ENCODE results near the gene PIK3R1.
"Not testable (repeated sequence)": the region's sequence is repeated elsewhere in the genome, so short reads cannot be mapped to it uniquely, and the experiment has no call there.

PIK3R1 gene

DNA sequence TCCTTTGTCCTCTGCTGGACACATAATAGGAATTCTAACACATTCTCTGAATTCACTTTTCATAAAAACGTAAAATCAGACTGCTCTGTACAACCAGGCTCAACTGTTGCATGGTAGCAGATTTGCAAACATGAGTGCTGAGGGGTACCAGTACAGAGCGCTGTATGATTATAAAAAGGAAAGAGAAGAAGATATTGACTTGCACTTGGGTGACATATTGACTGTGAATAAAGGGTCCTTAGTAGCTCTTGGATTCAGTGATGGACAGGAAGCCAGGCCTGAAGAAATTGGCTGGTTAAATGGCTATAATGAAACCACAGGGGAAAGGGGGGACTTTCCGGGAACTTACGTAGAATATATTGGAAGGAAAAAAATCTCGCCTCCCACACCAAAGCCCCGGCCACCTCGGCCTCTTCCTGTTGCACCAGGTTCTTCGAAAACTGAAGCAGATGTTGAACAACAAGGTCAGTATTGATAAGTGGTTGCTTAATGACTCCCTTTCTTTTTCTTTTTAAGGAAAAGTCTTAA, 11.1 kb downstream of the PIK3R1 start:
- no peak for DNase-seq (ENCODE audit: low read depth)

DNA sequence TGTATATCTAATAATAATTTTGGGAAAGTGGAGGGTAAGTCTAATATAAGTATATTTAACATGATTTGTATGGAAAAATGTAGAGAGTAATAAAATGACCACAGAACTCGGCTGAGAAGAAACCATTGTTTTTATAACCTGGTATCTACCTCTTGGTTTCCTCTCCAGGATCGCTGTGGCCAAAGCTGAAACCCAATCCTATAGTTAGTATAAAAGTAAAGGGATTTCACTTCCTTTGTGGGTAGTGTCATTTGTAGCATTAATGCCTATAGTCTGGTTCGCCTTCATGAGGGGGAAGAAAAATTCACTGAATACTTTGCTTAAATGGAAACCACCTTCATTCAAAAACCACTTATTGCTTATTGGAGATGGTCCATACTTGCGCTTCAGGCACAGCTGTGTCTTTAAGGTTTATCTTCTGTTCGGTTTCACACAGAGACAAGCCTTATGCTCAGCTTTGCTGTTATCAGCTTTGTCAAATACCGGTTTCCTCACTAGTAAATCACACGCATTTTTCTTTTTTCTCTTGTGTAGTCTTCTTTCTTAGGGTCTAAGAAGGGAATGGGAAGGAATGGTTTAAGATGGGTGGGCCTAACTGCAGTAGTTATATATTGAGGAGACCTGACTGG, 12.1 kb downstream of the PIK3R1 start:
- no peak for DNase-seq (ENCODE audit: low read depth)

DNA sequence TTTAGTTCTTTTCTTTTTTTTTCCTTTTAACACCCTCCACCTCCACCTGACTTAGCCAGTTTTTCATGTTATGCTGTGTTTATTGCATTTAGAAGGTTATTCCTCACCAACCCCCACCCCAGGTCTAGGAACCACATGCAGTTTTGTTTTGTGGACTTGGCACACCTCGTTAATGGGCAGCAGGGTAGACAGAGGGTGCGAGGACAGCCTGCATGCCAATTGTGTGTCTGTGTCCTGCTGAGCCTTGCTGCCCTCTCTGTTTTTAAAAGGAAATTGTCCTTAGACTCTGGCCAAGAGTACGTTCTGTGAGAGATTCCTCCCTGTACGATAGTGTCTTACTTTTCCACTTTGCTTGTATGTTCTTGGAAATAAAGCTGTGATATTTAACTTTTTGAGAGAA, 13.9 kb downstream of the PIK3R1 start:
- DNase-seq (ENCODE audit: low read depth): no peak

DNA sequence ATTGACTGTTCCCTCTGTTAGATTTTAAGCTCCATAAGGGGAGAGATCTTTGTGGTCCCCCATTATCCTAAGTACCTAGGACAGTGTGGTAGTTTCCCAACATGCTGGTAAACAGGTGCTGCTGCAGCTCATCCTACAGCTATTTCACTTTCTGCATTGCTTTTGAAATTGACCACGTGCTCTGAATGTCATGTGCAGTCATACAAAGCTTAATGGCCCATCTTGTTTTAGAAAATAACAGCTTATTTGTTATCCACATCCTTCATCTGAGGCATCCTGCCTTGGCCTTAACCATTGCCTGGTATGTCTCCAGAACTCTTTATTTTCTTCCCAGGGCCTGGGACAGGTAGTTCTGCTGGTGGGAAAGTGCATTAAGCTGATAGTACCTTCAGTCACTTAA, 14.7 kb downstream of the PIK3R1 start:
- DNase-seq (ENCODE audit: low read depth): no peak

DNA sequence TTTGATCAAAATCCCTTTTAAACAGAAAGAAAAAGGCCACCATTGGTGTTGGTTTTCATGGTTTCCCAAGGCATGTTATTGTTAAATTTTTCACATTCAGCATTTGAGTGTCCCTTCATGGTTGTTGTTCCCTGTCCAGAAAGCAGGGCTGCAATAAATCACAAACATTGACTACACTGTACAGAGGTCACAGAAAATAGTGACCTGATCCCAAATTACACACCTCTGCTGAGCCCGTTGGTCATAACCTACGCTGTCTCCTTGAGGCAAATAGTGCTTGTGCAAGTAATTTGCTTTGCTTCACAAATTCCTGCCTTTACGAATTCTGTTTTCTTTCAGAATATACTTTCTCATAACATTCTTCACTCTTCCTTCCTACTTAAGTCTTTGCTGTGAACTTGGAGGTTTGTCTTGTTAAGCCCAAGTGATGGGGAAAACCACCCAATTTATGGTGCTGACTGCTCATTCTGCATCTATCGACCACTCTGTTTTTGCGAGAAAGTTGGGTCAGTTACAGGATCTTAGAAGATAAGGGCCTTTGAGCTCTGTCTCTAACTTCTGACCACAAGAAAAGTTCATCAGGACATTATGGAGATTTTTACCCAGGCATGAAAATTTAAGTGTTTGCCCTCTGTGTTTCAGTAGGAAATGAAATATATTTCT, 16.0 kb downstream of the PIK3R1 start:
- no peak for DNase-seq (ENCODE audit: low read depth)

DNA sequence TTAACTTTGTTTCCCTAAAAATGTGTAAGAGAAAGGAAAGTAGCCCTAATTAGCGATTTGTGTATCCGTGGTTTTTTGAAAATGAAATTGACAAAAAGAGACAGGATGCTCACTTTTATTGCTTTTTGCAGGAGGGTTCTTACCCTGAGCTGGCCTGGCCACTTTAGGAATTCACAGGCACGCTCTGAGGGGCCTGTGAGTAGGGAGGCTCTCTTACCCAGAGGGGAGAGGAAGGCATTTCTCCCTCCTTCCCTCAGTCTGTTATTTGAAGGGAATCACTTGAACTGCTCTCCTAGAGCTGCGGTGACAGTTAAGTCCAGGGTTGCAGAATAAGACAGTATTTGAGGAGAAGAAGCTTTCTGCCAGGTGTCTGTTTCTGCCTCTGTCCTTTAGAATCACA, 16.7 kb downstream of the PIK3R1 start:
- no peak for DNase-seq (ENCODE audit: low read depth)

DNA sequence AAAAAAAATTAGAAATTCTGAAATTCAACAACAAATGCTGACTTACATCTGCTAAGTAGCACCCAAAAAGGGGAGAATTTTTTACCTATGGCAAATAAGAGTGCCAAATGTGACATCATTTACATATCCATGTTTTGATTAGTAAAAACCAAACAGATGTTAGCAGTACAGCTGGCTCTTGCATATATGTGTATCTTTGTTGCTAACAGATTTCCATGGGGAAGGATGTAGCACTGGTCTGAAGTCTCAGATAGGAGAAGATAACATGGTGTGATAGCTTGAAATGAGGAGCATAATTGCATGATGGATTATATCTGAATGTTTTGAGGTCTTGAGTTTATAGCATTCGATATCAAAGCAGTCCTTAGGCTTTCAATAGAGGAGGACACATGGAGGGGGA, 17.5 kb downstream of the PIK3R1 start:
- DNase-seq (ENCODE audit: low read depth): no peak

DNA sequence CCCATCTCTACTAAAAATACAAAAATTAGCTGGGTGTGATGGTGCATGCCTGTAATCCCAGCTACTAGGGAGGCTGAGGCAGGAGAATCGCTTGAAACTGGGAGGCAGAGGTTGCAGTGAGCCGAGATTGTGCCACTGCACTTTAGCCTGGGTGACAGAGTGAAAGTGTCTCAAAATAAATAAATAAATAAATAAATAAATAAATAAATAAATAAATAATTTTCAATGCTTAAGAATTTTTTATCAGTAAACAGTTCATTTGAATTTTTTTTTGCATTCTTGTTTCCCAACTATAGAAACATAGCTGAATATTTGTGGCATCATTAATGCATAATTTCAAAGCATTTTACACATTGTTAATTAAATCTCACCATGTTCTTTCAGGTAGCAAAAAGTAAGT, 19.7 kb downstream of the PIK3R1 start:
- not testable (repeated sequence) for DNase-seq (ENCODE audit: low read depth)

DNA sequence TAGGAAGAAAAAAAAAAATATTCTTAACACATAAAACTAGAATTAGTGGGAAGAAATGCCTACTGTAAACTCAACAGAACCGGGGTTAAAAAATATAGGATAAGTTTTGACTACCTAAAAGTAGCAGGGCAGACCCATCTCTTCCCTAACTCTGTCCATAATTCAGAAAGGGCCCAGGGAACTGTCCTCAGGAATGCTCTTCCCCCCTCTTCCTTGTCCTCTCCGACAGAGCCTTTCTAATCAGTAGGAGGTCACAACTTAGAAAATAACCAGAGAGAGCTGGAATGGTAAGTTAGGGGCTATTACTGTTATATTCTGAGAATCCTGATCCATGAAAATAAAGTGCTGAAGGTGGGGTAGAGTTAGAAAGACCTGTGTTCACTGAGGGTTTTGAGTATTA, 22.2 kb downstream of the PIK3R1 start:
- no peak for DNase-seq (ENCODE audit: low read depth)

DNA sequence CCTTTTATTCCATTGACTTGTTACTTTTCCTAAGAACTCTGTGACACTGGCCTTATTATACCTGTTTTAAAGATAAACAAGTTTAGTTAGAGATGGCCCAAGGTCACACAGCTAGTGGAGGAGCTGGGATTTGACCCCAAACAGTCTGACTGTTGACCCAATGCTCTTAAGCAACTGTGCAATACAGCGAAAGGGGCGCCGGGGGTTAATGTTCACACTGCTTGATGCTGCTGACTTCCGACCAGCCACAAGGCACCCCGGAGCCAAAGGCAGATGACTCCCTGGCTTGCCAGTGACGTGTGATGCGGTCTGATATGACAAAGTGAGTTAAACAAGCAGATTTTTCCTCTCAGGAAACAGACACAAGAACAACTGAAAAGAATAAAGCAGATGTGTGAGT, 23.9 kb downstream of the PIK3R1 start:
- peak; percentile 89 for DNase-seq (ENCODE audit: low read depth)

DNA sequence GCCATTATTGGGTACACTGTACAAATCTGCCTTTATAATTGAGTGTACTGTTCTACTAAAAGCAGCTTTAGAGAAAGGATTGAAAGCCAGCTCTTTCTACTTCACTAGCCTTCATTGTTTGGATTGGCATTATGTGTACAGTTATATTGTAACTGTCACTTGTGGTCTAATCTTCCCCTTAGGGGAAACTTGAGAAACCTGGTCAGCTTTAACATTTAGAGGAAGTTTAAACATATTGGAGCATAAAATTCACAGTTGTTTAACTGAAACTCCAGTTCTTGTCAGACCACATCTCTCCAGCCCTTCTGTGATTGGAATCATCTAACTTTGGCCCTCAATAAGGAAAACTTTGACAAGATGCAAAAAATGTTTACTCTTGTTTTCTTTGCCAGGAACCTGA, 24.6 kb downstream of the PIK3R1 start:
- DNase-seq (ENCODE audit: low read depth): peak; percentile 48

DNA sequence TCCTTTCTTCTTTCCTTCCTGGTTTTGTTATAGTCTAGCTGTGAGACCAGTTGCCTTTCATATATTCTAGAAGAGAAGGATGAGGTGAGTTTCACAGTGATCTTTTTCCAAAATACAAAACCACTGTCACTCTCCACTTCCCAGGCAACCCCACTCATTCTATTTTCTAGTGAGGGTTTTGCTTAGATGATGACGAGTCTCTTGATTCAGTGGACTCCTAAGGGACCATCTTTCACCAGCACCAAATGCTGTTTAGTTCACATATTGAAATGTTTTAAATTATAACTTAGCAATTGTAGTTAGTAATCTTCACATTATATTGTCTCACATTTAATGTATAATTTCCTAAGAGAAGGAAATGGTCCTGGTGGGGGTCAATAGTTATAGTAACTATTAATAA, 25.2 kb downstream of the PIK3R1 start:
- no peak for DNase-seq (ENCODE audit: low read depth)

DNA sequence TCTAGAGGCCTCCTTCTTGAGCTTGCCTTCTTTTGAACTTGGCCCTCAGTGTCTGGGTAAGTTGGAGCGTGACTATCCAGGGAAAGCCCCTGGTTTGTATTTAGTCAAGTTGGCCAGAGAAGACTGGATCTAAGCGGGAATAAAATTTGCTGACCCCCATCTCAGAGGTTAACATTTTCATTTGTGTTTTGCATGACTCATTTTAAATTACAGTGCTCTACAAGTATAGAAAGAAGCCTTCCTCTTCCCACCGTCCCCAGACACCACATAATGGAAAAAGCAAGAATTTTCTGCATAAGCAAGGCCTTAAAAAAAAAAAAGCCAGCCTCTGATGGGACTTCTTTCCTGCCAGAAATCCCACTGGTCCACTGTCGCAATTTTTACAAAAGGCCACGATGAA, 27.2 kb downstream of the PIK3R1 start:
- peak; percentile 82 for DNase-seq (ENCODE audit: low read depth)

DNA sequence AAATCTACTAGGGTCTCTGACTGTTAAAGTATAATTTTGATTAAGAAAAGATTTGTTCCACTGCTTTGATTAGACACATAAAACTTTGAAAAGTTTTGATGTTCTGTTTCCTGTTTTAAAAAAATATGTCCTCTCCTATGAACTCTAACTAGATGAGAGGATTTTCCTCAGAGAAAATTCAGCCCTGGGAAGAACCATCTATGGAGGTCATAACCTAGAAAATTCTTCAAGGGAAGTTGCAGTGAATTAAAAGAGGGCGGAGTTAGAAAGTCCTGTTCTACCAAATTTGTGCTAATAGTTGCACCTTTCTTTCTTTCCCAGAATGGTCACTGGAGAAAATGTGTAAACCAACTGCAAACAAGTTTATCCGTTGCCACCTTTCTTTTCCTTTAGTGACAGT, 27.7 kb downstream of the PIK3R1 start:
- peak; percentile 48 for DNase-seq (ENCODE audit: low read depth)

DNA sequence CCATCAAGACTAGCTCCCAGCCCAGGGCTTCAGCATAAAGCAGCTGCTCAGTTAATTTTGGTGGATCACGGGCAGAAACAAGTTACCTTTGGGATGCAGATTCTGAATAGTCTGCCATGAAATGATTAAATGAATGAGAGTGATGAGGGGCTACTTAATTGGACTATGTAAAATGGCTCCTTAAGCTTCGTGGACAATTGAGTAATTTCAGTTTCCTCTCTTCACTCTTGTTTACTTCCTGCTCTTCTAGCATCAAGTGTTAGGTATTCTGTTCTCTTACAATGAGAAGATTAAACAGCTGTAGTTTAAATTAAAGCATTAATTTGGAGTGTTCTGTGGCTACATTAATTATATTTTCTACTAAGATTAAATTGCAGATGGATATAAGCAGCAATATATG, 28.1 kb downstream of the PIK3R1 start:
- DNase-seq (ENCODE audit: low read depth): no peak

DNA sequence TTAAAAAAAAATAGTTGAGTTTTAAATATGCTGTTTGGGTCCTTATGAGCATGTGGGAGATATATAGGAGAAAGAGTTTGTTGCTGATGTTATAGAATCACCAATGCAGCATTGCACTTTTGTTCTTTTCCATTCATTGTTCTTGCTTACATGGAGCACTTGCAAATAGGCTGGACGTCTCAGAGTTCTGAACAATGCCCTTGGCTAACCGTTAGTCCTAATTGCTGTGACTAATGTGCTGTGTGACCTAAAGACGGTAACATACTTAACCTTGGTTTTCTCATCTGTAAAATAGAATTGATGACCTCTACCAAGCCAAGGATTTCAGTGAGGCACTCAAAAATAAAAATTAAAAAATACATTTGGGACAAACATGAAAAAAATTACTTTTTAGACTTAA, 29.8 kb downstream of the PIK3R1 start:
- DNase-seq (ENCODE audit: low read depth): peak; percentile 73

DNA sequence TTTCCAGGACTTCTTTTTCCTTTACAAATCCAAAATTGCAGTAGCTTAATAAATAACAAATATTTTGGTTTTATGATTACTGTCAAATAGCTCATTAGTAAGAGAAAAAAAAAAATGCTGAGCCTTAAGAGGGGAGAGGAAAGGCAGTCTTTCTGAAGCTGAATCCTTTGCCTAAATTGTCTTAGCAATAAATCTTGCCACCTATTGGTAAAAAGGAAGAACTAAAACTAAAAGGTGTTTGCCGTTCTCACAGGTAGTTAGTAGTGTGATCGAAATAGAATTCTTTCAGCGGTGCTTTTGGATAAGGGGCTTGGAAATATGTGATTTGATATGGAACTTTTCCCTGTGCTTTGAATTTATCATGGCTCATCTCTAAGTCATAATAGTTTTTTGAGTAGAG, 31.2 kb downstream of the PIK3R1 start:
- DNase-seq (ENCODE audit: low read depth): no peak

DNA sequence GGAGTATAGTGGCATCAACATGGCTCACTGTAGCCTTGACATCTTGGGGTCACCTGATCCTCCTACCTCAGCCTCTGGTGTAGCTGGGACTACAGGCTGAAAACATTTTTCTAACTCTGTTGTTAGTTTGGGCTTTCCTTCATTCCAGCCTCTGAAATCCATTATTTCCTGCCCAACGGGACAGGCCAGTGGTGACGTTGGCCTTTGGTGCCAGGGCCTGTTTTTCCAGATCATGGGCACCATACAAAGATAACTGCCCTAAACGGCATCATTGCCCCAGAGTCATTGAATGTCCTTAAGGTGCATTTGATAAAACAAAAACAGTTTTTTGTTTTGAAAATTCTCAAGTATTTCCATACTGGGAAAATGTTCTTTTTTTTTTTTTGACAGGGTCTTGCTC, 32.1 kb downstream of the PIK3R1 start:
- DNase-seq (ENCODE audit: low read depth): no peak

DNA sequence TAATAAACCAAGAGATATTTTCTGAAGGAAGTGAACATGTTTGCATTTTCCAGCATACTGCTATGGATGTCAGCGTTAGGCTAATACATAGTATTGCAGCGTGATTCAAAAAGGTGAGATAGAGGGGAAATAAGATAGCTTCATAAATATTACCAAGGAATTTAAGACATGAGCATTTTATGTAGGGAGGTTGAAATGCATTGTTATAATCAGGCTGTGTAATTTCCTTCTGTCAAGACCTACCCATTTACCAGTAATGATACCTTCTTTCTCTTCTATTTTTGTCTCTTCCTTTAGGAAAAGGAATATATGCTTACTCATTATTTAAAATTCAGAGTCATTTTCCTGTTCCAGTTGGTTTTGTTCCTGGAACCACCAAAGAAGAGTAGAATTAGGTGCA, 33.3 kb downstream of the PIK3R1 start:
- no peak for DNase-seq (ENCODE audit: low read depth)

DNA sequence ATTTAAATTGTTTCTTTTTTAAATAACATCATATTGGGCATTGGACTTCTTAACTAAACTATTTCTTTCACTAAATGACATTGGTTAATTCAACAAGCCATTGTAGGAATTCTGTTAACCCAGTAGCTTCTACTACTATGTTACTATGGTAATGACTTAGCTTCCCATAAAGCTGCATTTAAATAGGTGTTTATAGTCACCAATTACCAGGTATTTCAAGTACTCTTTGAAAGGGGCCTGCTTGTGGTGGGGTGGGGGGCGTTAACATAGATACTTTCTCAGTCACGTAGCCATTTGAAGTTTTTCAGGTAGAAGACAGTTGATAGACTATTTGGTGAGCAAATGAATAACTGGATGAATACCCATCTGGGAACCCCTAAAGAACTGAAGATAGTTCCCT, 34.0 kb downstream of the PIK3R1 start:
- DNase-seq (ENCODE audit: low read depth): no peak

DNA sequence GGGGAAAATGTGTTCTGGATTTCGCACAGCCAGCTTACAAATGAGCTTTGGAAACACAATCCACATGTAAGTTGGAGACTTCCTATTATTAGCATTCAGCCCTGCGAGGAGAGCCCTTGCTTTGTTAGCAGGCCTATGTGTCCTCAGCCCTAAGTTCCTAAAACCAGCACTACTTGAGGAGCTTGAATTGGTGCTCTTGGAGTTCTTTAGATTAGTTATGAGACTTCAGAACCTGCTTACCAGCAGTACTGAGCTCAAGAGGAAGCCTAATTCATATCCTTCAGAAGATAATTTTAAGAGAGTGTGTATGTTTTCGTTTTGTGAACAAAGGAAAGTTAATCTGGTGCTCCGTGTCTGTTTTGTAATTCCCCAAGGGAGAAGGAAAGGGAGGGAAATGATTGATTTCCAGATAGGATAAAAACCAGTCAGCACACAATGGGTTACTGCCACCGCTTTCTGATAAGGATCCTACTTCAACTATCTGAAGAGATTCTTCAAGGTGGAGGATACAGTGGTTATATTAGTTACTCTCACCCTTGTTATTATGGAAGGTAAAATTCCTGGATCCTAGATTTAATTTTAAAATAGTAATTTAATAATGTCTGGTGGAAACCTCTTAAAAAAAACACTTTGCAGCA, 35.2 kb downstream of the PIK3R1 start:
- DNase-seq (ENCODE audit: low read depth): no peak

DNA sequence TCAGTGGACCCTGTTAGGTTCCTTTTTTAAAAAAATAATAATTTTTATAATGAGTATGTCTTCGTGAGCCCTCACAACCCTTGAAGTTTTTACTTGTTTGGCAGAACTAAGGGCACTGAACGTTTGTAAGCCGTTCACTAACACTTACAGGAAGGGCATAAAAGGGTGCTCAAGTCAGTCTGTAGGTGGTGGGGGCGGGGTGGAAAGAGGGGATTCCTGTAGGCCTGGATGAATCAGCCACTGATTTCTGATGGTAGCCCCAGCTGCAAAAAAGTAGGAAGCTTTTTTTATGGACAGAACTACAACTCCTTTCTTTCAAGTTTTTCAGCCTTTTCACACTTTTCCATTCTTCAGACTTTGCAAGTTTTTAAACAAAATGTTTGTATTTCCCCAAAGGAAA, 35.8 kb downstream of the PIK3R1 start:
- peak; percentile 46 for DNase-seq (ENCODE audit: low read depth)

DNA sequence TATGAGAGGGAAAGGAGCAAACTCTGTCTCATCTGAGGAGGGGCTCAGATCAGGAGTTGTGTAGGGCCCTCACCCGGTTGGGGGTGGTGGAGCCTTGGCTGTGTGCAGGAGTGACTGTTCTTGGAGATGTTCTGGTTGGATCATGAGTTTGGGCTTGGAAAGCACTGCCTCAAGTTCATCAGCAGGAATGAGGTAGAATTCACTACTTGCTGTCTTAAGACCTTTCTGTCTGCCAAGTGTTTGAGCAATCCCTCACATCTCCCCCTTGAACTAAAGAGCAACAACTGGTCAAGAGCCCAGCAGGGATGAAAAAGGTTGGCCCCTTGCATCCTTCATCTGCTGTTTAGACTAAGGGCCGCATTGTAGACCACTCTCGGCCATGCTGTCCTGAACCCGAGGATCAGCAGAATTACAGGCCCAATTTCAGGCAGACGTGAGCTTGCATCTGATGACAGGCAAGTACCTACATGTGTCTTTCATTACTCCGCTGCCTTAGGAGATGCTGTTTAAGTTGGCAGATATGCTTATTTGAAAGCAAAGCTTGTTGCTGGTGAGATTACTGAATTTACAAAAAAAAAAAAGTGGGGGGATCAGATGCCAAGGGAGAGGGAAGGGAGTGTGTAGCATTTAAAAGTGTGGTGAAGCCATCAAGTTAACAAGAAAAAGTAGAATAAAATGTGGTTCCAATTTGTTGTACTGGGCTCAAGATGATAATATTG, 36.4 kb downstream of the PIK3R1 start:
- peak; percentile 52 for DNase-seq (ENCODE audit: low read depth)
